ENCODE data around the gene ADAMTSL2.

Gene ADAMTSL2

GRCh38 chr9:133610845-133611244 lies 76.3 kb downstream of the ADAMTSL2 start:
- no peak for DNase-seq (ENCODE audit: low read depth)
- H3K4me3 ChIP-seq (ENCODE audit: low read depth, low read length), result no peak overlapping the region

- DNase-seq (ENCODE audit: low read depth), result no peak
- no peak overlapping the region for H3K4me3 ChIP-seq (ENCODE audit: low read depth, low read length)
These were observed 77.5 kb downstream of the ADAMTSL2 start for GRCh38 chr9:133612051-133612450.

GRCh38 chr9:133612816-133613215 lies 78.3 kb downstream of the ADAMTSL2 start:
- no peak overlapping the region for H3K4me3 ChIP-seq (ENCODE audit: low read depth, low read length)
- no peak for DNase-seq (ENCODE audit: low read depth)

- H3K4me3 ChIP-seq (ENCODE audit: low read depth, low read length), result no peak overlapping the region
- no peak for DNase-seq (ENCODE audit: low read depth)
These were observed 78.9 kb downstream of the ADAMTSL2 start for GRCh38 chr9:133613432-133613831.

- H3K4me3 ChIP-seq (ENCODE audit: low read depth, low read length), result no peak overlapping the region
- no peak for DNase-seq (ENCODE audit: low read depth)
These were observed 79.6 kb downstream of the ADAMTSL2 start for GRCh38 chr9:133614056-133614455.

GRCh38 chr9:133614678-133615077 lies 80.2 kb downstream of the ADAMTSL2 start:
- no peak overlapping the region for H3K4me3 ChIP-seq (ENCODE audit: low read depth, low read length)
- no peak for DNase-seq (ENCODE audit: low read depth)

GRCh38 chr9:133615186-133615585 lies 80.7 kb downstream of the ADAMTSL2 start:
- no peak overlapping the region for H3K4me3 ChIP-seq (ENCODE audit: low read depth, low read length)
- DNase-seq (ENCODE audit: low read depth), result no peak

GRCh38 chr9:133615606-133616188 lies 81.2 kb downstream of the ADAMTSL2 start:
- no peak overlapping the region for H3K4me3 ChIP-seq (ENCODE audit: low read depth, low read length)
- DNase-seq (ENCODE audit: low read depth), result no peak

- no peak for DNase-seq (ENCODE audit: low read depth)
- no peak overlapping the region for H3K4me3 ChIP-seq (ENCODE audit: low read depth, low read length)
These were observed 82.3 kb downstream of the ADAMTSL2 start for GRCh38 chr9:133616643-133617405.

- H3K4me3 ChIP-seq (ENCODE audit: low read depth, low read length), result no peak overlapping the region
These were observed 84.2 kb downstream of the ADAMTSL2 start for GRCh38 chr9:133618726-133619125.

GRCh38 chr9:133619791-133620190 lies 85.3 kb downstream of the ADAMTSL2 start:
- DNase-seq (ENCODE audit: low read depth), result no peak
- no peak overlapping the region for H3K4me3 ChIP-seq (ENCODE audit: low read depth, low read length)

More at GRCh38 chr9:133618726-133619125, 84.2 kb downstream of the ADAMTSL2 start:
- no peak for DNase-seq (ENCODE audit: low read depth)

- H3K4me3 ChIP-seq (ENCODE audit: low read depth, low read length), result no peak overlapping the region
- DNase-seq (ENCODE audit: low read depth), result no peak
These were observed 87.3 kb downstream of the ADAMTSL2 start for GRCh38 chr9:133621725-133622267.

- no peak overlapping the region for H3K4me3 ChIP-seq (ENCODE audit: low read depth, low read length)
- no peak for DNase-seq (ENCODE audit: low read depth)
These were observed 88.1 kb downstream of the ADAMTSL2 start for GRCh38 chr9:133622555-133622954.
